Measurements from ENCODE around the gene MOB4. TPM values are rescaled to one million over a fixed set of nuclear protein-coding genes. Genes with fewer than 3 reads are reported as not detected.

The MOB4 gene
- total and polyA plus RNA-seq, 7 experiments from 2014 or later: 16.1 to 39.6 (median 18.2) TPM

DNA sequence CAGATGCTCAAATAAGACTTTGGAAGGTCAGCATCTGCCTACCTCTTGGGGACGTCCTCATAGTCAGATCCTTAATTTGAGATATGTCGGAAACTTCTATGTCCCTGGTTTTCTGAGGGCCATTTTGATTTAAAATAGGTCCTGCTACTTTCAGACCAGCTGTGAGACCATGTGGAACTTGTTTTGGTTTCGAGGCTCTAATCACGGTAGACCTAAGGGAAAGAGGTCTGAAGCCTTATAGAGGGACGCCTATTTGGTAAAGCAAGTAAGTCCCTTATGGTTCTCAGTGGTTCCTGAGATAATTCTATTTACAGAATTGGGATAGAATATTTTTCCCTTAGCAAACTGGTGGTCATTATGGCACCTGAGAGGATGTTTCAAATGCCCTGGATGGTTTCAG lies 84.4 kb downstream of the MOB4 start:
- H3K27me3 ChIP-seq (ENCODE audit: control insufficient read depth in 2 of 2, insufficient read depth in 2 of 2, low read length in 2 of 2): no peaks in the 10 kb centered on the region

DNA sequence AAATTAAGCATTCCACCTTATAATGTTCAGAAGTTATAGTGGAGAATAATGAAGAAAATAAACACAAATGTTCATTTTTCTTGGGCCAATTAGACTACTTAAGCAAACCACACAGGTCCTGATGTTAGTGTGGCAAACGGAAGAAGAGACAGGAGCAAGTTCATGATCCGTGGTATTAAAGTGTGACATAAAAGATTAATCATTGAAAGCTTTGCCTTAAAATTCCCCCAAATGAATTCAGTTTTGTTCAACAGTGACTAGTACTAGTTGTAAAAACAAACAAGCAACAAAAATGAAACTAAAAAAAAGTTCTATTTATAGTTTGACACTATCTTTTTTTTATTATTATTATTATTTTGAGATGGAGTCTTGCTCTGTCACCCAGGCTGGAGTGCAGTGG lies 85.9 kb downstream of the MOB4 start:
- peaks cover 3 to 20% (median 14%) of the 10 kb centered on the region in 5 donors for H3K27me3 Mint-ChIP-seq
- intact Hi-C loops (cut with micrococcal nuclease): no loop called here

More for the DNA sequence above, 84.4 kb downstream of the MOB4 start:
- Mint-ChIP-seq H3K4me3 (no peak overlapping the region), H3K36me3 (no peaks in the 10 kb centered on the region), H3K27ac (peak overlapping the region in 1 of 9 donors; percentile 41), H3K9me3 (peaks cover 0 to under 1% (median 0%) of the 10 kb centered on the region in 11 donors), H3K27me3 (peaks cover 4 to 22% (median 19%) of the 10 kb centered on the region in 5 donors), H3K4me1 (peaks cover 4 to 6% (median 6%) of the 10 kb centered on the region in 7 donors)
- ChIA-PET CTCF (no interaction called here), POLR2A (interaction anchor here (1.0 kb wide), 1 partner anchor 101 kb away, joined by 5 read pairs; the partner anchor contains the start of genes HSPD1 and HSPE1)
- no peak for DNase-seq
- H3K4me1 ChIP-seq (ENCODE audit: control insufficient read depth in 2 of 2, insufficient read depth in 2 of 2, low read length in 2 of 2): no peaks in the 10 kb centered on the region
- intact Hi-C loops (cut with micrococcal nuclease): no loop called here
- no peak for ATAC-seq
- H3K36me3 ChIP-seq (ENCODE audit: control insufficient read depth in 2 of 3, insufficient read depth in 3 of 3, low read length in 3 of 3): no peaks in the 10 kb centered on the region
- no peak overlapping the region for H3K4me3 ChIP-seq (ENCODE audit: low read length)
- H3K9me3 ChIP-seq (ENCODE audit: control insufficient read depth in 2 of 3, low read length in 3 of 3): no peaks in the 10 kb centered on the region
- H3K27ac ChIP-seq (ENCODE audit: low read depth, low read length): no peak overlapping the region

More for the DNA sequence above, 85.9 kb downstream of the MOB4 start:
- Mint-ChIP-seq H3K36me3 (no peaks in the 10 kb centered on the region), H3K27ac (no peak overlapping the region), H3K9me3 (no peaks in the 10 kb centered on the region), H3K4me3 (no peak overlapping the region), H3K4me1 (peaks cover 4 to 6% (median 6%) of the 10 kb centered on the region in 7 donors)
- CTCF ChIA-PET: interaction anchor here (0.7 kb wide), 1 partner anchor 188 kb away, joined by 4 read pairs; no protein-coding TSS in a partner anchor
- no peak for ATAC-seq
- no peaks in the 10 kb centered on the region for H3K9me3 ChIP-seq (ENCODE audit: control insufficient read depth in 2 of 3, low read length in 3 of 3)
- no peak overlapping the region for H3K4me3 ChIP-seq (ENCODE audit: low read length)
- POLR2A ChIA-PET: interaction anchor here (0.6 to 0.7 kb wide), 2 partner anchors 64 to 1431 kb away, joined by 4 to 5 read pairs; no protein-coding TSS in a partner anchor
- no peak for DNase-seq
- no peaks in the 10 kb centered on the region for H3K27me3 ChIP-seq (ENCODE audit: control insufficient read depth in 2 of 2, insufficient read depth in 2 of 2, low read length in 2 of 2)
- no peaks in the 10 kb centered on the region for H3K4me1 ChIP-seq (ENCODE audit: control insufficient read depth in 2 of 2, insufficient read depth in 2 of 2, low read length in 2 of 2)
- no peaks in the 10 kb centered on the region for H3K36me3 ChIP-seq (ENCODE audit: control insufficient read depth in 2 of 3, insufficient read depth in 3 of 3, low read length in 3 of 3)
- H3K27ac ChIP-seq (ENCODE audit: low read depth, low read length): no peak overlapping the region

Other genes starting within 250 kb of the MOB4 start
- 100 to 1,000 TPM; 234 to 296 (median 291) TPM for gene ANKRD44, start 205.3 kb upstream of the MOB4 start, total RNA-seq
- gene ANKRD44, start 205.3 kb upstream of the MOB4 start, polyA plus RNA-seq: 10 to 100 TPM; 88.6 to 95.4 TPM
- 100 to 1,000 TPM; 330 to 737 (median 528) TPM for gene SF3B1, start 81.0 kb upstream of the MOB4 start, total RNA-seq
- gene SF3B1, start 81.0 kb upstream of the MOB4 start, polyA plus RNA-seq: 100 to 1,000 TPM; 130 to 145 TPM
- 10 to 100 TPM; 22.9 to 57.2 (median 30.5) TPM for gene COQ10B, start 62.5 kb upstream of the MOB4 start, total RNA-seq
- 10 to 100 TPM; 31.9 to 54.9 TPM for gene COQ10B, start 62.5 kb upstream of the MOB4 start, polyA plus RNA-seq
- gene HSPD1, start 16.2 kb upstream of the MOB4 start, total RNA-seq: 100 to 1,000 TPM; 127 to 276 (median 137) TPM
- 100 to 1,000 TPM; 103 to 116 TPM for gene HSPD1, start 16.2 kb upstream of the MOB4 start, polyA plus RNA-seq
- gene HSPE1, start 15.7 kb upstream of the MOB4 start, total RNA-seq: 100 to 1,000 TPM in 1 of 5 experiments, 10 to 100 TPM in 4; 46.3 to 127 (median 52.2) TPM
- 100 to 1,000 TPM; 134 to 137 TPM for gene HSPE1, start 15.7 kb upstream of the MOB4 start, polyA plus RNA-seq
- under 1 TPM in 1 of 5 experiments, not detected in 4; 0.64 TPM for gene RFTN2, start 159.5 kb downstream of the MOB4 start, total RNA-seq
- gene RFTN2, start 159.5 kb downstream of the MOB4 start, polyA plus RNA-seq: under 1 TPM; 0.12 to 0.21 TPM
- 10 to 100 TPM in 3 of 5 experiments, 1 to 10 TPM in 2; 8.8 to 15.4 (median 13.6) TPM for gene MARS2, start 189.3 kb downstream of the MOB4 start, total RNA-seq
- 10 to 100 TPM in 1 of 2 donors, 1 to 10 TPM in 1; 7.7 to 10.0 TPM for gene MARS2, start 189.3 kb downstream of the MOB4 start, polyA plus RNA-seq